HTR-8/SVneo (cell line): Measurements from ENCODE around the gene STPG4.

Experiments used
- DNase-seq: peaks from one replicate; pipeline ENCODE4 v3.0.0; 2011; ENCODE audit warnings: low spot score, mixed read lengths; ENCODE audit not compliant: insufficient read length
- FAIRE-seq: peaks from 2 replicates; lab custom pipeline; 2011; peaks lifted over from hg19 to GRCh38; lab: Jason Lieb, UNC

Gene STPG4

GRCh38 chr2:47061944-47062678, 93.0 kb downstream of the STPG4 start:
- FAIRE-seq (peak; percentile 60), DNase-seq (no peak)

GRCh38 chr2:47060652-47061170, 94.4 kb downstream of the STPG4 start:
- DNase-seq (no peak), FAIRE-seq (no peak)

GRCh38 chr2:47058003-47058931, 96.8 kb downstream of the STPG4 start:
- FAIRE-seq, result no peak
- DNase-seq, result no peak

GRCh38 chr2:47057687-47058002, 97.5 kb downstream of the STPG4 start:
- no peak for FAIRE-seq
- no peak for DNase-seq

GRCh38 chr2:47056868-47057686, 98.0 kb downstream of the STPG4 start:
- no peak for FAIRE-seq
- no peak for DNase-seq

GRCh38 chr2:47056374-47056773, 98.7 kb downstream of the STPG4 start:
- DNase-seq, result no peak
- FAIRE-seq, result no peak

GRCh38 chr2:47054868-47055267, 100.2 kb downstream of the STPG4 start:
- DNase-seq (no peak), FAIRE-seq (no peak)

GRCh38 chr2:47054036-47054555, 101.0 kb downstream of the STPG4 start:
- FAIRE-seq (no peak), DNase-seq (no peak)

- DNase-seq (no peak), FAIRE-seq (no peak)
Observed at GRCh38 chr2:47052847-47053246, 102.3 kb downstream of the STPG4 start.

- FAIRE-seq (peak; percentile 16), DNase-seq (no peak)
Observed at GRCh38 chr2:47051562-47051961, 103.5 kb downstream of the STPG4 start.

- DNase-seq, result no peak
- no peak for FAIRE-seq
Observed at GRCh38 chr2:47050762-47051161, 104.3 kb downstream of the STPG4 start.

GRCh38 chr2:47050021-47050760, 104.9 kb downstream of the STPG4 start:
- FAIRE-seq (no peak), DNase-seq (no peak)

GRCh38 chr2:47049502-47049901, 105.6 kb downstream of the STPG4 start:
- no peak for FAIRE-seq
- no peak for DNase-seq

- DNase-seq (no peak), FAIRE-seq (no peak)
Observed at GRCh38 chr2:47048801-47049480, 106.2 kb downstream of the STPG4 start.

- no peak for FAIRE-seq
Observed at GRCh38 chr2:47046271-47046670, 108.8 kb downstream of the STPG4 start.

GRCh38 chr2:47043891-47044239, 111.2 kb downstream of the STPG4 start:
- no peak for DNase-seq
- no peak for FAIRE-seq

More at GRCh38 chr2:47046271-47046670, 108.8 kb downstream of the STPG4 start:
- DNase-seq, result no peak

- FAIRE-seq, result peak; percentile 92
- DNase-seq, result peak; percentile 99
Observed at GRCh38 chr2:47043142-47043890, 111.8 kb downstream of the STPG4 start.
